ENCODE data around the gene PUSL1.

DNA sequence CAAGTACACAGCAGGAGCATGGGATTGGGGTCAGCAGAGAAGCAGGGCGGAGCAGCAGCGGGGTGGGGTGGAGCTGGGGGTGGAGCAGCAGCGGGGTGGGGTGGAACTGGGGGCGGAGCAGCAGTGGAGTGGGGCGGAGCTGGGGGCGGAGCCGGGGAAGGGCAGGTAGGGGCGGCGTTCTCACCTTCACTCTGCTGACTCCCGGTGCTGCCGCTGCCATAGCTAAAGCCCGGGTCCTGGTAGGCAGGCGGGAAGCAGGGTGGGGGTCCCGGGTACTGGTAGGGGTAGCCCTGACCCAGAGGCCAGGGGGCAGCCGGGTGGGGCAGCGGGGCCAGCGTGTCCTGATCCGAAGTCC lies 29.4 kb downstream of the PUSL1 start:
- TF ChIP-seq POLR2A (IDR thresholded peaks at IDR 0.05; ENCODE audit: low read depth, low read length) (no peak), POLR2AphosphoS5 (IDR thresholded peaks at IDR 0.05; ENCODE audit: low read depth, low read length) (no peak)
